HepG2 (cell line): ENCODE data around the gene NPNT. TPM values are rescaled to one million over a fixed set of nuclear protein-coding genes. Genes with fewer than 3 reads are reported as not detected.

ENCODE experiments used
- polyA plus RNA-seq, 8 experiments: library from polyadenylated mRNA; depleted of rRNA in 3 of 8; stranded (reverse) in 7 of 8; unstranded in 1 of 8; fragments of >200 nt; fragmentation: Illumina TruSeq in 4 of 8; extraction: Trizol in 4 of 8; gene quantifications; 2 replicates each; pipeline versions ENCODE4 v1.2.1 to v1.2.3, GENCODE V29; 2011 to 2016; ENCODE audit warnings: low read depth in 4 of 8, missing spikeins in 1 of 8, mixed read lengths in 1 of 8; ENCODE audit not compliant: insufficient read depth in 1 of 8
- total RNA-seq, 5 experiments: library from RNA; depleted of rRNA; stranded (reverse); fragments of >200 nt; fragmentation: Illumina TruSeq; extraction: Trizol; gene quantifications; 2 replicates each; pipeline ENCODE4 v1.2.3, GENCODE V29; 2016; ENCODE audit warnings: low read depth in 1 of 5

NPNT gene
- total and polyA plus RNA-seq, 2 of the 13 experiments (the other 11 are each of a cell fraction or from before 2014, with no cell fraction given), result 1.1 to 19.1 TPM

Other genes with a start within 250 kb of the NPNT start
- gene INTS12, start 186.8 kb upstream of the NPNT start, total RNA-seq (2016; rRNA removed; fragmentation: Illumina TruSeq; extraction: Trizol), result 21.1 and 22.9 TPM in 2 replicates
- 16.0 and 20.2 TPM in 2 replicates for gene INTS12, start 186.8 kb upstream of the NPNT start, polyA plus RNA-seq (2011; rRNA removed)
- 30.8 and 38.7 TPM in 2 replicates for gene GSTCD, start 186.7 kb upstream of the NPNT start, total RNA-seq (2016; rRNA removed; fragmentation: Illumina TruSeq; extraction: Trizol)
- 6.7 and 7.9 TPM in 2 replicates for gene GSTCD, start 186.7 kb upstream of the NPNT start, polyA plus RNA-seq (2011; rRNA removed)